Left renal cortex interstitium (tissue), 4 donors: ENCODE data around the gene NEURL1. TPM values are rescaled to one million over a fixed set of nuclear protein-coding genes. Genes with fewer than 3 reads are reported as not detected.
A peak's percentile ranks its signal among the peaks of the same experiment; 100 is the strongest.

ENCODE experiments used
- DNase-seq, 4 donors: peaks; one replicate each; pipeline ENCODE4 v3.0.0-alpha.2; 2013; ENCODE audit warnings: low read depth in 4 of 4, low spot score in 2 of 4, missing footprints in 1 of 4
- polyA plus RNA-seq, 4 donors: library from polyadenylated mRNA; unstranded; fragments of 120-200 nt; gene quantifications; one replicate each; pipeline ENCODE4 v1.2.1, GENCODE V29; 2013; ENCODE audit not compliant: insufficient read length in 4 of 4

The NEURL1 gene
- polyA plus RNA-seq, 4 donors: 1.8 to 2.2 (median 1.9) TPM

- no peak for DNase-seq
Measured at GRCh38 chr10:103562383-103562782, 68.9 kb downstream of the NEURL1 start.

- DNase-seq: no peak
Measured at GRCh38 chr10:103563231-103564115, 70.0 kb downstream of the NEURL1 start.

GRCh38 chr10:103564116-103564501, 70.6 kb downstream of the NEURL1 start:
- no peak for DNase-seq

GRCh38 chr10:103564776-103565520, 71.4 kb downstream of the NEURL1 start:
- DNase-seq: no peak

GRCh38 chr10:103566536-103566935, 73.0 kb downstream of the NEURL1 start:
- no peak for DNase-seq

GRCh38 chr10:103568505-103568904, 75.0 kb downstream of the NEURL1 start:
- DNase-seq: no peak

GRCh38 chr10:103569896-103570295, 76.4 kb downstream of the NEURL1 start:
- peak in 1 of 4 donors; percentile 31 for DNase-seq

GRCh38 chr10:103570844-103571655, 77.5 kb downstream of the NEURL1 start:
- no peak for DNase-seq

GRCh38 chr10:103571656-103571975, 78.1 kb downstream of the NEURL1 start:
- DNase-seq: no peak

GRCh38 chr10:103572347-103573204, 79.1 kb downstream of the NEURL1 start:
- no peak for DNase-seq

- DNase-seq: no peak
Measured at GRCh38 chr10:103573205-103573487, 79.6 kb downstream of the NEURL1 start.

GRCh38 chr10:103574097-103575061, 80.9 kb downstream of the NEURL1 start:
- DNase-seq: no peak

- no peak for DNase-seq
Measured at GRCh38 chr10:103575416-103576075, 82.0 kb downstream of the NEURL1 start.

GRCh38 chr10:103576076-103576471, 82.6 kb downstream of the NEURL1 start:
- DNase-seq: no peak

GRCh38 chr10:103576862-103577261, 83.4 kb downstream of the NEURL1 start:
- DNase-seq: no peak

GRCh38 chr10:103578782-103579382, 85.4 kb downstream of the NEURL1 start:
- DNase-seq: no peak

- no peak for DNase-seq
Measured at GRCh38 chr10:103580011-103580410, 86.5 kb downstream of the NEURL1 start.

GRCh38 chr10:103580430-103580829, 86.9 kb downstream of the NEURL1 start:
- DNase-seq: no peak
